ENCODE measurements around the gene SRRM3.

DNA sequence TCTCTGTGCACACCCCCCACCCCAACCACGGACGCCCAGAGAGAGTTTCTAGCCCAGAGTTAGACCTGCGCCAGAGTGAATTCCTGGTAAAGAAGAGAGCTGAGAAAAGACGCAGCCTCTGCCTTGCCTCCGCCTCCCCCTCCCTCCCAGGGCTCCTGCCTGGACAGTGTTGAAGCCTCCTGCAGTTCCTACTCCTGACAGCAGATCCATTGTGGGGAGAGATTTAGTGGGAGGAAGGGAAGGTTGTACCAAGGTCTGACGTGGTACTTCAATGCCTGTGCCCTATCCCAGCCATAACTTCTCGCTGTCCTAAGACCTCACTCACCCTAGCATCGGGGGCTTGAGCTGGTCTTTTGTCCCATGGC lies 952 bp downstream of the SRRM3 start:
- TF ChIP-seq, protein P1, sequence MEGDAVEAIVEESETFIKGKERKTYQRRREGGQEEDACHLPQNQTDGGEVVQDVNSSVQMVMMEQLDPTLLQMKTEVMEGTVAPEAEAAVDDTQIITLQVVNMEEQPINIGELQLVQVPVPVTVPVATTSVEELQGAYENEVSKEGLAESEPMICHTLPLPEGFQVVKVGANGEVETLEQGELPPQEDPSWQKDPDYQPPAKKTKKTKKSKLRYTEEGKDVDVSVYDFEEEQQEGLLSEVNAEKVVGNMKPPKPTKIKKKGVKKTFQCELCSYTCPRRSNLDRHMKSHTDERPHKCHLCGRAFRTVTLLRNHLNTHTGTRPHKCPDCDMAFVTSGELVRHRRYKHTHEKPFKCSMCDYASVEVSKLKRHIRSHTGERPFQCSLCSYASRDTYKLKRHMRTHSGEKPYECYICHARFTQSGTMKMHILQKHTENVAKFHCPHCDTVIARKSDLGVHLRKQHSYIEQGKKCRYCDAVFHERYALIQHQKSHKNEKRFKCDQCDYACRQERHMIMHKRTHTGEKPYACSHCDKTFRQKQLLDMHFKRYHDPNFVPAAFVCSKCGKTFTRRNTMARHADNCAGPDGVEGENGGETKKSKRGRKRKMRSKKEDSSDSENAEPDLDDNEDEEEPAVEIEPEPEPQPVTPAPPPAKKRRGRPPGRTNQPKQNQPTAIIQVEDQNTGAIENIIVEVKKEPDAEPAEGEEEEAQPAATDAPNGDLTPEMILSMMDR (IDR thresholded peaks at IDR 0.05) = no peak
- TF ChIP-seq EZH2phosphoT487 (IDR thresholded peaks at IDR 0.05) = no peak
- TF ChIP-seq EZH2 (IDR thresholded peaks at IDR 0.05) = no peak
